HEK293 (cell line): ENCODE measurements around the gene IL6R.
A peak's percentile ranks its signal among the peaks of the same experiment; 100 is the strongest.

Experiments used
- OVOL3 ChIP-seq: fragments of 450-650 bp; formaldehyde crosslinking; IDR thresholded peaks from 2 replicates; pipeline ENCODE4 v1.5.1; 2016; ENCODE audit warnings: missing biosample characterization, missing genetic modification characterization
- REPIN1 ChIP-seq: fragments of 450-650 bp; formaldehyde crosslinking; IDR thresholded peaks from 2 replicates; pipeline ENCODE4 v1.5.1; 2017; ENCODE audit warnings: missing biosample characterization, missing genetic modification characterization, low read depth
- SCRT1 ChIP-seq: fragments of 450-650 bp; formaldehyde crosslinking; IDR thresholded peaks from 2 replicates; pipeline ENCODE4 v1.5.1; 2016; ENCODE audit warnings: missing biosample characterization, missing genetic modification characterization, borderline replicate concordance
- TRIM28 ChIP-seq: IDR thresholded peaks from 2 replicates; pipeline ENCODE4 v1.6.1; 2011; ENCODE audit warnings: low read length, control low read depth, borderline replicate concordance
- ZBTB20 ChIP-seq: fragments of 450-650 bp; formaldehyde crosslinking; IDR thresholded peaks from 2 replicates; pipeline ENCODE4 v1.5.1; 2016; ENCODE audit warnings: missing biosample characterization, missing genetic modification characterization
- ZBTB21 ChIP-seq: fragments of 450-650 bp; formaldehyde crosslinking; IDR thresholded peaks from 2 replicates; pipeline ENCODE4 v1.5.1; 2017; ENCODE audit warnings: missing biosample characterization, missing genetic modification characterization
- ZBTB7A ChIP-seq: fragments of 450-650 bp; formaldehyde crosslinking; IDR thresholded peaks from 2 replicates; pipeline ENCODE4 v1.5.1; 2016; ENCODE audit warnings: low read depth, missing biosample characterization, missing genetic modification characterization
- ZFHX2 ChIP-seq: fragments of 450-650 bp; formaldehyde crosslinking; conservative IDR thresholded peaks from 2 replicates; pipeline ENCODE4 v1.5.1; 2016; ENCODE audit warnings: missing biosample characterization, missing genetic modification characterization
- ZNF174 ChIP-seq: fragments of 450-650 bp; formaldehyde crosslinking; IDR thresholded peaks from 2 replicates; pipeline ENCODE4 v1.5.0; 2017; ENCODE audit warnings: missing biosample characterization, mild to moderate bottlenecking, missing genetic modification characterization
- ZNF175 ChIP-seq: fragments of 450-650 bp; formaldehyde crosslinking; IDR thresholded peaks from 2 replicates; pipeline ENCODE4 v1.5.1; 2016; ENCODE audit warnings: missing biosample characterization, missing genetic modification characterization
- ZNF426 ChIP-seq: fragments of 450-650 bp; formaldehyde crosslinking; IDR thresholded peaks from 2 replicates; pipeline ENCODE4 v1.5.1; 2017; ENCODE audit warnings: missing biosample characterization, missing genetic modification characterization, mild to moderate bottlenecking, inconsistent platforms, moderate library complexity
- ZNF560 ChIP-seq: fragments of 450-650 bp; formaldehyde crosslinking; IDR thresholded peaks from 2 replicates; pipeline ENCODE4 v1.5.1; 2017; ENCODE audit warnings: missing biosample characterization, missing genetic modification characterization, borderline replicate concordance
- ZNF610 ChIP-seq: fragments of 450-650 bp; formaldehyde crosslinking; IDR thresholded peaks from 2 replicates; pipeline ENCODE4 v1.5.1; 2016; ENCODE audit warnings: missing biosample characterization, missing genetic modification characterization, borderline replicate concordance
- ZNF621 ChIP-seq: fragments of 450-650 bp; formaldehyde crosslinking; IDR thresholded peaks from 2 replicates; pipeline ENCODE4 v1.5.1; 2017; ENCODE audit warnings: missing biosample characterization, missing genetic modification characterization
- ZNF701 ChIP-seq: fragments of 450-650 bp; formaldehyde crosslinking; IDR thresholded peaks from 2 replicates; pipeline ENCODE4 v1.5.1; 2016; ENCODE audit warnings: missing biosample characterization, missing genetic modification characterization
- TF ChIP-seq, protein P1 (sequence below): fragments of 450-650 bp; formaldehyde crosslinking; IDR thresholded peaks from 2 replicates; pipeline ENCODE4 v1.5.1; 2016; ENCODE audit warnings: missing biosample characterization, missing genetic modification characterization
- TF ChIP-seq, protein P2 (sequence below): fragments of 450-650 bp; formaldehyde crosslinking; IDR thresholded peaks from 2 replicates; pipeline ENCODE4 v1.5.1; 2016; ENCODE audit warnings: missing biosample characterization, missing genetic modification characterization
- TF ChIP-seq, protein P3 (sequence below): fragments of 450-650 bp; formaldehyde crosslinking; IDR thresholded peaks from 2 replicates; pipeline ENCODE4 v1.5.1; 2016; ENCODE audit warnings: missing biosample characterization, missing genetic modification characterization
- TF ChIP-seq, protein P4 (sequence below): fragments of 450-650 bp; formaldehyde crosslinking; IDR thresholded peaks from 2 replicates; pipeline ENCODE4 v1.5.1; 2016; ENCODE audit warnings: missing biosample characterization, missing genetic modification characterization
- TF ChIP-seq, protein P5 (sequence below): fragments of 450-650 bp; formaldehyde crosslinking; conservative IDR thresholded peaks from 2 replicates; pipeline ENCODE4 v1.5.1; 2016; ENCODE audit warnings: low read depth, missing biosample characterization, missing genetic modification characterization
- TF ChIP-seq, protein P6 (sequence below): fragments of 450-650 bp; formaldehyde crosslinking; IDR thresholded peaks from 2 replicates; pipeline ENCODE4 v1.5.1; 2016; ENCODE audit warnings: missing biosample characterization, missing genetic modification characterization
- TF ChIP-seq, protein P7 (sequence below): fragments of 450-650 bp; formaldehyde crosslinking; IDR thresholded peaks from 2 replicates; pipeline ENCODE4 v1.5.1; 2016; ENCODE audit warnings: missing biosample characterization, missing genetic modification characterization

The IL6R gene

DNA sequence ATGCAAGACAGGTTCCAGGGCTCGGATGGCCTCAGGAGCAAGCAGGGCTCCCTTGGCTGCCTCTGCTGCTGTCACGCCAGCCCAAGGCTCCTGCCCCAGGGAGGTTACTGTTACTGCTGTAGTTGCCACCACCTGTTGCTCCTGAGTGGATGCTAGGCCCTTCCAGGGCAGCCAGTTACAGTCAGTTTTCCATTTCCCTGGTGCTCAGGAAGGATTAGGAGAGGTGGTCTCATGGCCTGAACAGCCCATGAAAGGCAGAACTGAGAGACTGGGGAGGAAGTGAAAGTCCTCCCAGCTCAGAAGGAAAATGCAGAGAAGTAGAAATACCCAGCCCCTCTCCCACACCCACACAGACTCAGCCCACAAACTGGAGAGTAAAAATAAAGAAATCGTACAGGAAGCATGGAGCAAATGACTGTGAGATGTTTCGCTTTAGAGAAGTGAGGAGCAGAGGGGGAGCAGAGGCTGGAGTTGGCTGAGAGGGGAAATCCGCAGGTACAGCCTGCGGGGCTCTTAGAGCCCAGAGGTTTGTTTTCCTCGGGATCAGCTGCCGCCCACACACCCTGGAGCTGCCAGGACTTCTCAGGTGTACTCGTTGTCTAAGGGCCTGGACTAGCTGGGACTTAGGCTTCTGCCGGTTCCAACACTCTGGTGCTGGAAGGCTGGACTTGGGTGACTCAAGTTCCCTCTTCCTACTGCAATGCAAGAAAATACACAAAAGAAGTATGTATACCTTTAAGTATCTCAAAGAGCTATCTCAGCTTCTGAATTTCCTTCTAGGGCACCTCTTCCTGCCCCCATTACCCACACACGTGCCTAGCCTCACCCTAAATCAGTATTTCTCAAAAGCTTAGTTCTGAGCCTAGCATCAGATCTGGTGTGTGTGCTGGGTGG, 2.3 kb downstream of the IL6R start (continued):
- TF ChIP-seq, protein P1, sequence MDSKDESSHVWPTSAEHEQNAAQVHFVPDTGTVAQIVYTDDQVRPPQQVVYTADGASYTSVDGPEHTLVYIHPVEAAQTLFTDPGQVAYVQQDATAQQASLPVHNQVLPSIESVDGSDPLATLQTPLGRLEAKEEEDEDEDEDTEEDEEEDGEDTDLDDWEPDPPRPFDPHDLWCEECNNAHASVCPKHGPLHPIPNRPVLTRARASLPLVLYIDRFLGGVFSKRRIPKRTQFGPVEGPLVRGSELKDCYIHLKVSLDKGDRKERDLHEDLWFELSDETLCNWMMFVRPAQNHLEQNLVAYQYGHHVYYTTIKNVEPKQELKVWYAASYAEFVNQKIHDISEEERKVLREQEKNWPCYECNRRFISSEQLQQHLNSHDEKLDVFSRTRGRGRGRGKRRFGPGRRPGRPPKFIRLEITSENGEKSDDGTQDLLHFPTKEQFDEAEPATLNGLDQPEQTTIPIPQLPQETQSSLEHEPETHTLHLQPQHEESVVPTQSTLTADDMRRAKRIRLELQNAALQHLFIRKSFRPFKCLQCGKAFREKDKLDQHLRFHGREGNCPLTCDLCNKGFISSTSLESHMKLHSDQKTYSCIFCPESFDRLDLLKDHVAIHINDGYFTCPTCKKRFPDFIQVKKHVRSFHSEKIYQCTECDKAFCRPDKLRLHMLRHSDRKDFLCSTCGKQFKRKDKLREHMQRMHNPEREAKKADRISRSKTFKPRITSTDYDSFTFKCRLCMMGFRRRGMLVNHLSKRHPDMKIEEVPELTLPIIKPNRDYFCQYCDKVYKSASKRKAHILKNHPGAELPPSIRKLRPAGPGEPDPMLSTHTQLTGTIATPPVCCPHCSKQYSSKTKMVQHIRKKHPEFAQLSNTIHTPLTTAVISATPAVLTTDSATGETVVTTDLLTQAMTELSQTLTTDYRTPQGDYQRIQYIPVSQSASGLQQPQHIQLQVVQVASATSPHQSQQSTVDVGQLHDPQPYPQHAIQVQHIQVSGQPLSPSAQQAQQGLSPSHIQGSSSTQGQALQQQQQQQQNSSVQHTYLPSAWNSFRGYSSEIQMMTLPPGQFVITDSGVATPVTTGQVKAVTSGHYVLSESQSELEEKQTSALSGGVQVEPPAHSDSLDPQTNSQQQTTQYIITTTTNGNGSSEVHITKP (tag by site-specific recombination) = no peak
- TF ChIP-seq, protein P2, sequence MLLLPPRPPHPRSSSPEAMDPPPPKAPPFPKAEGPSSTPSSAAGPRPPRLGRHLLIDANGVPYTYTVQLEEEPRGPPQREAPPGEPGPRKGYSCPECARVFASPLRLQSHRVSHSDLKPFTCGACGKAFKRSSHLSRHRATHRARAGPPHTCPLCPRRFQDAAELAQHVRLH (tag by site-specific recombination) = no peak
- no peak for TF ChIP-seq ZNF701
- TF ChIP-seq, protein P3, sequence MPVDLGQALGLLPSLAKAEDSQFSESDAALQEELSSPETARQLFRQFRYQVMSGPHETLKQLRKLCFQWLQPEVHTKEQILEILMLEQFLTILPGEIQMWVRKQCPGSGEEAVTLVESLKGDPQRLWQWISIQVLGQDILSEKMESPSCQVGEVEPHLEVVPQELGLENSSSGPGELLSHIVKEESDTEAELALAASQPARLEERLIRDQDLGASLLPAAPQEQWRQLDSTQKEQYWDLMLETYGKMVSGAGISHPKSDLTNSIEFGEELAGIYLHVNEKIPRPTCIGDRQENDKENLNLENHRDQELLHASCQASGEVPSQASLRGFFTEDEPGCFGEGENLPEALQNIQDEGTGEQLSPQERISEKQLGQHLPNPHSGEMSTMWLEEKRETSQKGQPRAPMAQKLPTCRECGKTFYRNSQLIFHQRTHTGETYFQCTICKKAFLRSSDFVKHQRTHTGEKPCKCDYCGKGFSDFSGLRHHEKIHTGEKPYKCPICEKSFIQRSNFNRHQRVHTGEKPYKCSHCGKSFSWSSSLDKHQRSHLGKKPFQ (tag by site-specific recombination) = no peak
- TF ChIP-seq ZFHX2 (tag by site-specific recombination) = peak; percentile 84
- TF ChIP-seq TRIM28 = no peak
- no peak for TF ChIP-seq ZNF174 (tag by site-specific recombination)
- no peak for TF ChIP-seq ZNF610 (tag by site-specific recombination)
- peak; percentile 96 for TF ChIP-seq SCRT1 (tag by site-specific recombination)
- TF ChIP-seq ZBTB20 (tag by site-specific recombination) = peak; percentile 85
- TF ChIP-seq, protein P4, sequence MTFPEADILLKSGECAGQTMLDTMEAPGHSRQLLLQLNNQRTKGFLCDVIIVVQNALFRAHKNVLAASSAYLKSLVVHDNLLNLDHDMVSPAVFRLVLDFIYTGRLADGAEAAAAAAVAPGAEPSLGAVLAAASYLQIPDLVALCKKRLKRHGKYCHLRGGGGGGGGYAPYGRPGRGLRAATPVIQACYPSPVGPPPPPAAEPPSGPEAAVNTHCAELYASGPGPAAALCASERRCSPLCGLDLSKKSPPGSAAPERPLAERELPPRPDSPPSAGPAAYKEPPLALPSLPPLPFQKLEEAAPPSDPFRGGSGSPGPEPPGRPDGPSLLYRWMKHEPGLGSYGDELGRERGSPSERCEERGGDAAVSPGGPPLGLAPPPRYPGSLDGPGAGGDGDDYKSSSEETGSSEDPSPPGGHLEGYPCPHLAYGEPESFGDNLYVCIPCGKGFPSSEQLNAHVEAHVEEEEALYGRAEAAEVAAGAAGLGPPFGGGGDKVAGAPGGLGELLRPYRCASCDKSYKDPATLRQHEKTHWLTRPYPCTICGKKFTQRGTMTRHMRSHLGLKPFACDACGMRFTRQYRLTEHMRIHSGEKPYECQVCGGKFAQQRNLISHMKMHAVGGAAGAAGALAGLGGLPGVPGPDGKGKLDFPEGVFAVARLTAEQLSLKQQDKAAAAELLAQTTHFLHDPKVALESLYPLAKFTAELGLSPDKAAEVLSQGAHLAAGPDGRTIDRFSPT (tag by site-specific recombination) = no peak
- TF ChIP-seq ZNF175 = no peak
- TF ChIP-seq ZBTB7A (tag by site-specific recombination) = no peak
- no peak for TF ChIP-seq REPIN1 (tag by site-specific recombination)
- TF ChIP-seq, protein P5, sequence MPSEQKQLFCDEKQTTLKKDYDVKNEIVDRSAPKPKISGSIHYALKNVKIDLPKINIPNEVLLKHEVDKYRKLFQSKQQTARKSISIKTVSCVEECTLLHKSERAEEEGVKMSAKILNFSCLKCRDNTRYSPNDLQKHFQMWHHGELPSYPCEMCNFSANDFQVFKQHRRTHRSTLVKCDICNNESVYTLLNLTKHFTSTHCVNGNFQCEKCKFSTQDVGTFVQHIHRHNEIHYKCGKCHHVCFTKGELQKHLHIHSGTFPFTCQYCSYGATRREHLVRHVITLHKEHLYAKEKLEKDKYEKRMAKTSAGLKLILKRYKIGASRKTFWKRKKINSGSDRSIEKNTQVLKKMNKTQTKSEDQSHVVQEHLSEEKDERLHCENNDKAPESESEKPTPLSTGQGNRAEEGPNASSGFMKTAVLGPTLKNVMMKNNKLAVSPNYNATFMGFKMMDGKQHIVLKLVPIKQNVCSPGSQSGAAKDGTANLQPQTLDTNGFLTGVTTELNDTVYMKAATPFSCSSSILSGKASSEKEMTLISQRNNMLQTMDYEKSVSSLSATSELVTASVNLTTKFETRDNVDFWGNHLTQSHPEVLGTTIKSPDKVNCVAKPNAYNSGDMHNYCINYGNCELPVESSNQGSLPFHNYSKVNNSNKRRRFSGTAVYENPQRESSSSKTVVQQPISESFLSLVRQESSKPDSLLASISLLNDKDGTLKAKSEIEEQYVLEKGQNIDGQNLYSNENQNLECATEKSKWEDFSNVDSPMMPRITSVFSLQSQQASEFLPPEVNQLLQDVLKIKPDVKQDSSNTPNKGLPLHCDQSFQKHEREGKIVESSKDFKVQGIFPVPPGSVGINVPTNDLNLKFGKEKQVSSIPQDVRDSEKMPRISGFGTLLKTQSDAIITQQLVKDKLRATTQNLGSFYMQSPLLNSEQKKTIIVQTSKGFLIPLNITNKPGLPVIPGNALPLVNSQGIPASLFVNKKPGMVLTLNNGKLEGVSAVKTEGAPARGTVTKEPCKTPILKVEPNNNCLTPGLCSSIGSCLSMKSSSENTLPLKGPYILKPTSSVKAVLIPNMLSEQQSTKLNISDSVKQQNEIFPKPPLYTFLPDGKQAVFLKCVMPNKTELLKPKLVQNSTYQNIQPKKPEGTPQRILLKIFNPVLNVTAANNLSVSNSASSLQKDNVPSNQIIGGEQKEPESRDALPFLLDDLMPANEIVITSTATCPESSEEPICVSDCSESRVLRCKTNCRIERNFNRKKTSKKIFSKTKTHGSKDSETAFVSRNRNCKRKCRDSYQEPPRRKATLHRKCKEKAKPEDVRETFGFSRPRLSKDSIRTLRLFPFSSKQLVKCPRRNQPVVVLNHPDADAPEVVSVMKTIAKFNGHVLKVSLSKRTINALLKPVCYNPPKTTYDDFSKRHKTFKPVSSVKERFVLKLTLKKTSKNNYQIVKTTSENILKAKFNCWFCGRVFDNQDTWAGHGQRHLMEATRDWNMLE (tag by site-specific recombination) = no peak
- no peak for TF ChIP-seq ZNF560
- TF ChIP-seq, protein P6, sequence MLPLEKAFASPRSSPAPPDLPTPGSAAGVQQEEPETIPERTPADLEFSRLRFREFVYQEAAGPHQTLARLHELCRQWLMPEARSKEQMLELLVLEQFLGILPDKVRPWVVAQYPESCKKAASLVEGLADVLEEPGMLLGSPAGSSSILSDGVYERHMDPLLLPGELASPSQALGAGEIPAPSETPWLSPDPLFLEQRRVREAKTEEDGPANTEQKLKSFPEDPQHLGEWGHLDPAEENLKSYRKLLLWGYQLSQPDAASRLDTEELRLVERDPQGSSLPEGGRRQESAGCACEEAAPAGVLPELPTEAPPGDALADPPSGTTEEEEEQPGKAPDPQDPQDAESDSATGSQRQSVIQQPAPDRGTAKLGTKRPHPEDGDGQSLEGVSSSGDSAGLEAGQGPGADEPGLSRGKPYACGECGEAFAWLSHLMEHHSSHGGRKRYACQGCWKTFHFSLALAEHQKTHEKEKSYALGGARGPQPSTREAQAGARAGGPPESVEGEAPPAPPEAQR (tag by site-specific recombination) = no peak
- TF ChIP-seq ZNF426 = no peak
- TF ChIP-seq, protein P7, sequence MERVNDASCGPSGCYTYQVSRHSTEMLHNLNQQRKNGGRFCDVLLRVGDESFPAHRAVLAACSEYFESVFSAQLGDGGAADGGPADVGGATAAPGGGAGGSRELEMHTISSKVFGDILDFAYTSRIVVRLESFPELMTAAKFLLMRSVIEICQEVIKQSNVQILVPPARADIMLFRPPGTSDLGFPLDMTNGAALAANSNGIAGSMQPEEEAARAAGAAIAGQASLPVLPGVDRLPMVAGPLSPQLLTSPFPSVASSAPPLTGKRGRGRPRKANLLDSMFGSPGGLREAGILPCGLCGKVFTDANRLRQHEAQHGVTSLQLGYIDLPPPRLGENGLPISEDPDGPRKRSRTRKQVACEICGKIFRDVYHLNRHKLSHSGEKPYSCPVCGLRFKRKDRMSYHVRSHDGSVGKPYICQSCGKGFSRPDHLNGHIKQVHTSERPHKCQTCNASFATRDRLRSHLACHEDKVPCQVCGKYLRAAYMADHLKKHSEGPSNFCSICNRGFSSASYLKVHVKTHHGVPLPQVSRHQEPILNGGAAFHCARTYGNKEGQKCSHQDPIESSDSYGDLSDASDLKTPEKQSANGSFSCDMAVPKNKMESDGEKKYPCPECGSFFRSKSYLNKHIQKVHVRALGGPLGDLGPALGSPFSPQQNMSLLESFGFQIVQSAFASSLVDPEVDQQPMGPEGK (tag by site-specific recombination) = no peak
- no peak for TF ChIP-seq OVOL3 (tag by site-specific recombination)
- TF ChIP-seq ZNF621 = no peak
- no peak for TF ChIP-seq ZBTB21 (tag by site-specific recombination)
